GM19193 (cell line): Measurements from ENCODE around the gene ANKRD42.
A peak's percentile ranks its signal among the peaks of the same experiment; 100 is the strongest.

Experiments
- POLR2A ChIP-seq: IDR thresholded peaks from 4 replicates; pipeline ENCODE4 v1.6.1; 2011; ENCODE audit not compliant: insufficient read depth, insufficient read length; ENCODE audit errors: extremely low read depth

ANKRD42 gene

GRCh38 chr11:83255366-83255765 is 61.9 kb downstream of the ANKRD42 start:
- TF ChIP-seq POLR2A: no peak

- TF ChIP-seq POLR2A: no peak
Measured at GRCh38 chr11:83256602-83257340, 63.3 kb downstream of the ANKRD42 start.

- TF ChIP-seq POLR2A: no peak
Measured at GRCh38 chr11:83257761-83258168, 64.3 kb downstream of the ANKRD42 start.

GRCh38 chr11:83259559-83259958 is 66.0 kb downstream of the ANKRD42 start:
- TF ChIP-seq POLR2A: no peak

- TF ChIP-seq POLR2A: no peak
Measured at GRCh38 chr11:83265331-83265730, 71.8 kb downstream of the ANKRD42 start.

- TF ChIP-seq POLR2A: no peak
Measured at GRCh38 chr11:83272627-83273026, 79.1 kb downstream of the ANKRD42 start.

GRCh38 chr11:83275888-83276641 is 82.6 kb downstream of the ANKRD42 start:
- TF ChIP-seq POLR2A: no peak

GRCh38 chr11:83278351-83278750 is 84.8 kb downstream of the ANKRD42 start:
- TF ChIP-seq POLR2A: no peak

- no peak for TF ChIP-seq POLR2A
Measured at GRCh38 chr11:83280256-83280655, 86.7 kb downstream of the ANKRD42 start.

- TF ChIP-seq POLR2A: no peak
Measured at GRCh38 chr11:83282084-83282716, 88.7 kb downstream of the ANKRD42 start.

GRCh38 chr11:83284501-83285150 is 91.1 kb downstream of the ANKRD42 start:
- TF ChIP-seq POLR2A: no peak

GRCh38 chr11:83285151-83285770 is 91.7 kb downstream of the ANKRD42 start:
- TF ChIP-seq POLR2A: no peak

- TF ChIP-seq POLR2A: peak; percentile 95
Measured at GRCh38 chr11:83285771-83286528, 92.4 kb downstream of the ANKRD42 start, which contains the start of gene CCDC90B. CCDC90B (minus strand) TSS chr11:83286367; CDS start chr11:83285972, 395 bp downstream.

- TF ChIP-seq POLR2A: no peak
Measured at GRCh38 chr11:83287631-83288030, 94.1 kb downstream of the ANKRD42 start.

GRCh38 chr11:83292709-83293456 is 99.4 kb downstream of the ANKRD42 start:
- TF ChIP-seq POLR2A: no peak
